Spleen (tissue), 7 donors: ENCODE data around the gene MXD4.

ENCODE experiments used
- CTCF ChIP-seq, 11 experiments: fragments of 200-600 bp in 7 of 11; fragments of 450-650 bp in 4 of 11; sonication (generic) in 4 of 11; IDR thresholded peaks in 8 of 11; conservative IDR thresholded peaks in 3 of 11; 1 replicate in 7 of 11; 2 replicates in 4 of 11; pipeline versions ENCODE4 v1.4.0 to v1.8.0; 2016 to 2021; ENCODE audit warnings: antibody characterized with exemption in 11 of 11, inconsistent platforms in 4 of 11, mild to moderate bottlenecking in 1 of 11
- POLR2A ChIP-seq, 3 donors: fragments of 450-650 bp; IDR thresholded peaks; one replicate each; pipeline ENCODE4 v1.5.1; 2017; ENCODE audit warnings: antibody characterized with exemption in 3 of 3, mild to moderate bottlenecking in 1 of 3
- donor health status: DM: no; HTN: no; CAD: no; lungs with moderate emphysema.
- donor health status: DM: no; HTN: no; CAD: no.
- donor health status: DM: no; HTN: no; CAD: no.

- TF ChIP-seq POLR2A (IDR thresholded peaks at IDR 0.05) (no peak), CTCF (IDR thresholded peaks at IDR 0.05 in 8 of 11, conservative IDR thresholded peaks at IDR 0.05 in 3 of 11) (no peak)
Observed at GRCh38 chr4:2273657-2274319, 11.9 kb upstream of the MXD4 start.
